ENCODE data around the gene WDR36.

DNA sequence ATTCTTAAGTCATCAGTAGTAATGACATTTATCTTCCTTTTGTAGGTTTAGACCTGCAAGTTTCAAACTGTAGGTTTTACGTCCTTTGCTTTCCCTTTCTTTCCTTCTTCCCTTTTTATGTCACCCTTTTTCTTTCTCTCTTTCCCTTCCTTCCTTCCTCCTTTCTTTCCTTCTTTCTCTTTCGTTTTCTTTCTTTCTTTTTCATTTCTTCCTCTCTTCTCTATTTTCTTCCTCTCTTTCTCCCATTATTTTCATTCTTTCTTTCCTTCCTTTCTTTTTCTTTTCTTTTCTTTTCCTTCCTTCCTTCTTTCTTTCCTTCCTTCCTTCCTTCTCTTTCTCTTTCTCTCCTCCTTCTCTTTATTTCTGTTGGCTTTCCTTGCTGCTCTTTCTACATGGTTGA, 59.9 kb downstream of the WDR36 start:
- TF ChIP-seq, protein P1, sequence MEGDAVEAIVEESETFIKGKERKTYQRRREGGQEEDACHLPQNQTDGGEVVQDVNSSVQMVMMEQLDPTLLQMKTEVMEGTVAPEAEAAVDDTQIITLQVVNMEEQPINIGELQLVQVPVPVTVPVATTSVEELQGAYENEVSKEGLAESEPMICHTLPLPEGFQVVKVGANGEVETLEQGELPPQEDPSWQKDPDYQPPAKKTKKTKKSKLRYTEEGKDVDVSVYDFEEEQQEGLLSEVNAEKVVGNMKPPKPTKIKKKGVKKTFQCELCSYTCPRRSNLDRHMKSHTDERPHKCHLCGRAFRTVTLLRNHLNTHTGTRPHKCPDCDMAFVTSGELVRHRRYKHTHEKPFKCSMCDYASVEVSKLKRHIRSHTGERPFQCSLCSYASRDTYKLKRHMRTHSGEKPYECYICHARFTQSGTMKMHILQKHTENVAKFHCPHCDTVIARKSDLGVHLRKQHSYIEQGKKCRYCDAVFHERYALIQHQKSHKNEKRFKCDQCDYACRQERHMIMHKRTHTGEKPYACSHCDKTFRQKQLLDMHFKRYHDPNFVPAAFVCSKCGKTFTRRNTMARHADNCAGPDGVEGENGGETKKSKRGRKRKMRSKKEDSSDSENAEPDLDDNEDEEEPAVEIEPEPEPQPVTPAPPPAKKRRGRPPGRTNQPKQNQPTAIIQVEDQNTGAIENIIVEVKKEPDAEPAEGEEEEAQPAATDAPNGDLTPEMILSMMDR (IDR thresholded peaks at IDR 0.05) = no peak
- no peak for TF ChIP-seq POLR2AphosphoS5 (IDR thresholded peaks at IDR 0.05)
- no peak for TF ChIP-seq POLR2A (IDR thresholded peaks at IDR 0.05)

Measured in gastroesophageal sphincter (tissue), 3 donors.